Activated CD4-positive, CD25-positive, alpha-beta regulatory T cell treated with anti-CD3 and anti-CD28 coated beads, Interleukin-2, amount 50 U/mL, for 24 hours (primary cell): ENCODE results near the gene ADORA1.

Experiments
- ATAC-seq, 2 donors: fragments of 150-1000 bp; cut with Tn5 transposase; one replicate each; pipeline ENCODE4 v1.10.0; 2021; ENCODE audit warnings: mild to moderate bottlenecking in 1 of 2, moderate library complexity in 1 of 2

ADORA1 gene

GRCh38 chr1:203161175-203161574, 33.6 kb downstream of the ADORA1 start:
- ATAC-seq = no peak

DNA sequence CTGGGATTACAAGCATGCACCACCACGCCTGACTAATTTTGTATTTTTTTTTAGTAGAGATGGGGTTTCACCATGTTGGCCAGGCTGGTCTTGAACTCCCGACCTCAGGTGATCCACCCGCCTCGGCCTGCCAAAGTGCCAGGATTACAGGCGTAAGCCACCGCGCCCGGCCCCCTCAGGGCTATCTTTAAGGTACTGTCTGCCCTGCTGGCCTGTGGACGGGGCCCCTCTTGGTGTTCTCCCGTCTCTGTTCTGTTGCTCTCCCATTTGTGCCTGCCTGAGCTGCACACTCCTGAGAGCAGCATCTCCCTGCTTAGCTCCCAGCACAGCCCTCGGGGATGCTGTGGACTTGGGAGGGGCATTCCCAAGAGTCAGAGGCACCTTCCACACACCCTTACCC, 34.2 kb downstream of the ADORA1 start:
- ATAC-seq = no peak

GRCh38 chr1:203162403-203162802, 34.9 kb downstream of the ADORA1 start:
- ATAC-seq = no peak

DNA sequence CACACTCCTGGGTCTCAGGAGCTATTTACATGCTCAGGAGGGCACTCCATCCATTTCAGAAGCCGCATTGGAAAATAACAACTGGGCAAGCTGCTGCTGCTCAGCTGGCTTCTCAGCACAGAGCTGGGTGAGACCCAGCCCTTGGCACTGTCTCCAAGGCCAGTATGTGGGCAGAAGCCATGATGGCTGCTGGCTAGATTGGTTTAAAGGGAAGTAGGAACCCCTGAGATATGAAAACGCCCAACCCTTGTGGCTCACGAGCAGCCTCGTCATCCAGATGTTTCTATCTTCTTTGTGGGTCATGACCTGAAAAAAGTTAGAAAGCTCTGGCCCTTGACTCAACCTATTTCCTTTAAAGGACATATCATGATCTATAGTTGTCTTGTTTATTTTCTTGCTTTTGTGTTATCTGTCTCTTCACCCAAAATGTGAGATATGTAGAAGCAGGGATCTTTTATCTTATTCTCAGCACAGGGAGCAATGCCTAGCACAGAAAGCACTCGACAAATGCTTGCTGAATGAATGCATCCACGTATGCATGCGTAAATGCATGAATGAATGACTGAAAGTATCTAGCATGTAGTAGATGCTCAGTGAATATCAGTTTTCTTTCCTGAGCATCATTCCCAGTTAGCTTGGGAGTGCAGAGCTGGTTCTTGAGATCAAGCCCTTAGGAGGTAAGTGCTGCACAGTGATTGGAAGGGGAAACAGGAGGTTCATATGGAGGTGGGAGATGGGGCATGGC, 36.5 kb downstream of the ADORA1 start:
- no peak for ATAC-seq

DNA sequence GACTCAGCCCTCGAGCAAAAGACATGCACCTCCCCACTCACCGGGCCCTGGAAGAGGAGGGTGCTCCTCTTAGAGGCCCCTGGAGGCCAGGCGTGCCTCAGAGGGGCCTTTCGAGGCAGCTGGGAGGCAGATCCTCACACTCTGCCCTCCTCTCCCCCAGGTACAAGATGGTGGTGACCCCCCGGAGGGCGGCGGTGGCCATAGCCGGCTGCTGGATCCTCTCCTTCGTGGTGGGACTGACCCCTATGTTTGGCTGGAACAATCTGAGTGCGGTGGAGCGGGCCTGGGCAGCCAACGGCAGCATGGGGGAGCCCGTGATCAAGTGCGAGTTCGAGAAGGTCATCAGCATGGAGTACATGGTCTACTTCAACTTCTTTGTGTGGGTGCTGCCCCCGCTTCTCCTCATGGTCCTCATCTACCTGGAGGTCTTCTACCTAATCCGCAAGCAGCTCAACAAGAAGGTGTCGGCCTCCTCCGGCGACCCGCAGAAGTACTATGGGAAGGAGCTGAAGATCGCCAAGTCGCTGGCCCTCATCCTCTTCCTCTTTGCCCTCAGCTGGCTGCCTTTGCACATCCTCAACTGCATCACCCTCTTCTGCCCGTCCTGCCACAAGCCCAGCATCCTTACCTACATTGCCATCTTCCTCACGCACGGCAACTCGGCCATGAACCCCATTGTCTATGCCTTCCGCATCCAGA, 37.7 kb downstream of the ADORA1 start:
- ATAC-seq = no peak

- ATAC-seq = no peak
These were observed 38.3 kb downstream of the ADORA1 start for GRCh38 chr1:203165800-203166161.

GRCh38 chr1:203166192-203166940, 38.8 kb downstream of the ADORA1 start:
- ATAC-seq = peak in 1 of 2 donors; percentile 20

GRCh38 chr1:203167026-203167912, 39.7 kb downstream of the ADORA1 start:
- no peak for ATAC-seq

DNA sequence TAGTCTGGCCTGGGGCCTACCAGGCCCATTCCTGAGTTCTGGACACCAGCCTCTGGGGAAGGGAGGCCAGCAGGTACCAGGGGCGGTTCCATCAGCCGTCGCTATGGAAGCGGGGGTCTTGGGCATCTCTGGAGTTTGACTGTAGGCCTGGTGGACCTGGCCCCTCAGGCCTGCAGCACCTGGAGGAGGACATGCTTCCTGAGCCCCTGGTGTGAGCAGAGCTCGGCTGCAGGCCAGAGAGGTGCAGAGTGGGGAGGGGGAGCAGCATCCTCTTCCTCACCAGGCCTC, 40.3 kb downstream of the ADORA1 start:
- no peak for ATAC-seq

DNA sequence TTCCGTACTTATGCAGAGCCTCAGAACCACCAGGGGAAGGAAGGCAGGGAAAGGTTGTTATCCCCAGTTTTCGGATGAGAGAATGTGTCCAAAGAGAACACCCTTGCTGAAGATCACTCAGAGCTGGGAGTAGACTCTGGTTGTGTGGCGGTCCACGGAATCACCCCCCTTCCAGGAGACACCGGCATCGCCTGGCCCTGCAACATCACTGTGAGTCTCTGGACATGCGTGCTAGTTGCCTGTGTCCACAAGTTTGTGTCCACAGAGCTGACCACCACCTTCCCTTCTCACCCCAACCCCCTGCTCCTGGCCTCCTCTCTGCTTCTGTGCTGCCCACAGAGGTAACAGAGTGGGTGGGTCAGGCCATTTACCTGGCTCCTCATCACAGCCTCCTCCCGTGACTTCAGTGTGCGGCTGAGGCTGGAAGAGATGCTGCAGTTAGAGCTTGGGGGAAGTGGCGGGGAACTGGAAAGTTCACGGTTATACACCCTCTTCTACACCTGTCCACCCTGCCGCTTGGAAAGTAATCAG, 40.8 kb downstream of the ADORA1 start:
- ATAC-seq = no peak

DNA sequence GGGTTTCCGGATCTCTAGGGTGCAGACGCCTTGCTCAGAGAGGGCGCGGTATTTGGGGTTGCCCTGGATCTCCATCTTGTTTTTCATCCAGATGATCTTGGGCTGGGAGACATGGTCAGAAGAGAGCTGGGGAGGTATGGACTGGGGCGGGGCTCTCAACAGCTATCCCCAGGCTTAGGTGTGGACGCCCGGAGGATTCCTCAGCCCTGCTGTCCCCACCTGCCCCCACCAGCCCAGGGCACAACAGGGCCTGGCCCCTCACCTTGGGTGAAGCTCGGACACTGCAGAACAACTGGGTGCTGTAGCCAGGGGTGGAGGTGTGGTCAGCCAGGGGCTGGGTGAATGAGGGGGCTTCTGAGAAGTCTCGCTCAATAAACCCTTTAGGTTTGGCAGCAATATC, 41.5 kb downstream of the ADORA1 start:
- ATAC-seq = no peak

DNA sequence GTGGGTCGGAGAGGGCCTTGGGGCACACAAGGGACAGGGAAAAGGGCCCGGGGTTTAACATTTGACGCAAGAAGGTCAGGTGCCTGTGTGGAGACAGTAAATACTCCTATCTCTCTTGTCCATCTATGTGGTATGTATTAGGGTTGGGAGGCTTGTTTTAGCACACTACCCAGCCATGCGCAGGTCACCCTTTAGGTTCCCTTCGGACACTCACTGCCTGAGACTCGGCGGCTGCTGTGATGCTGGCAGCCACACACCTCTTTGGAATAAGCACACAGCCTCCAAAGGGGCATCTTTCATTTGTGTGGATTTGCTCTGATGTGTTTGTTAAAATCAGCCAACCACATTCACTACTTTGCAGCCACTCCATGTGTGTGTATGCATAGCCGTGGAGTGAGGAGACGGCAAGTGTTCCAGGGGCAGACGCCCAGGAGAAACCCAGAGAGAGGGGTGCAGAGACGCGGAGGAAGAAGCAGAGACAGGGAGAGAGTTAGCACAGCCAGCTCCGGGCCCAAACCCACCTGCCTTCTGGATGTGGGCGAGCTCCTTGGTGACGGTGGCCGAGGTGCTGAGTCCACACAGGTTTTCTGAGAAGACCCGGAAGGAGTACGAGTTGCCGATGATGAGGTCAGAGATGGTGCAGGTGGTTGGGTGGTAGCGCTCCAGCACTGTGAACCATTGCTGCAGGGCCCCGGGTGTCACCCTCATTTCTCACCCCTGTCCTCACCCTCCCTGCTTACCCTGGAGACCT, 42.4 kb downstream of the ADORA1 start:
- no peak for ATAC-seq

DNA sequence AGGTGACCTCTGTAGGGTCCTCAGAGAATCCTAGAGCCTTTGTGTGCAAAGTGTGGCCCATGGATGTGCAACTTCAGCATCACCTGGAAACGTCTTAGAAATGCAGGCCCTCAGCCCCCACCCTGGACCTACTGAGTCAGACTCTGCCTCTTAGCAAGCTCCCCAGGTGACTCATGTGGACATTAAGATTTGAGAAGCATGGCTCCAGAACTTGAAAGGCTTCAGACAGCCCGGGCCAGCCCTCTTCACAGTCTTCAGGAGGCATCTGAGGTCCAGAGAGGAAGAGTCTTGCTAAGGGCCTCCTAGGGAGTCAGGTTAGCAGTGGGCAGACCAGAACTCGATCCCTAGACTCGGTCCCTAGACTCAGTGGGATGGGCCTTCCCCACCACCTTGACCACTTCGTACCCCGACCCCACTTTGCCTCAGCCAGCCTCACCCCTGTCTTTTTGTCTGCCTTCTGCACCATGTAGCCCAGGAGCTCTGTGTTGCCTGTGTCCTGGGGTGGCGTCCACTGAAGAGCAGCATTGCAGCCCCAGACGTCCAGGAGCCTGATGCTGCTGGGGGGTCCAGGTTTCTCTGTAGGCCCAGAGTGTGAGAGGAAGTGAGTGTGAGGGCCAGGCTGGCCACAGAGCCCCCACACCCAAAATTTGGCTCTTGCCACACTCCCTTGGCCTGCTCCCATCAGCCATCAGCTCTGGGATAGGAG, 43.3 kb downstream of the ADORA1 start:
- no peak for ATAC-seq

GRCh38 chr1:203171341-203172183, 44.0 kb downstream of the ADORA1 start:
- no peak for ATAC-seq

DNA sequence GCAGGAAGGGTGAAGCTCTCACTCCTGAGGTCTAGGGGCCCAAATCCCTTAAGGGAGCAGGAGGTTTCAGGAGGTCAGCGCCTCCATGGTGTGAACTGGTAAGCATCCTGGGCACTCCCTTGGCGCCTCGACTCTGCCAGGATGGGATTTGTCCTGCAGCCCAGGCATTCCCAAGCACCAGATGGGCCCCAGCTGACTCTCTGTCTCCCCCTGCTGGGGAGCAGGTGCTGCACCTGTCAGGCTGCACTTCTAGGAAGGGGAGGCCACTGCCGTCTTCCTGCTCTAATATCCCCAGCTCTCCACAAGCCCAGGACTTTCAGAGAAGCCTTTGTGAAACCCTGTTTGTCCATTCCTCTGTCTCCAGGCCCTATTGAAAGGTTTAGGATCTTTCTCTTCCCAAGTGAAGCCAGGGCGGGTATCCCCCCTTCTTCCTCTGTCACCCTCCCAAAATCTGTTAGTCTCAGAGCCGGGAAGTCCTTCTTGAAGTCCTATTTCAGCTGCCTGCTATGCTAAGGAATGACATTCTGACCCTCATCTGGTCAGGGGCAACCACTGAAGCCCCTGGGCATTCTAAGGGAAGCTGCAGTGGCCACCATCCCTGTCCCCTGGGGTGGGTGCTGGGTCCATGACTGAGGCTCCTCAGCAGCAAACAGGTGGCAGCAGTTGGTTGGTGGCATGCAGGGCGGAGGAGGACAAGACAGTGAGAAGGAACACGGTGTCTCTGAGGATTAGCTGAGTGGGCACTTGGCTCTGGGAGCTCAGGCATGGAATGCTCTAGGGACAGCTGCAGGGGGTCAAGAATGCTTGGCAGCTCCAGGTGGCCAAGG, 44.9 kb downstream of the ADORA1 start:
- ATAC-seq = no peak

GRCh38 chr1:203173011-203173555, 45.6 kb downstream of the ADORA1 start:
- ATAC-seq = no peak

DNA sequence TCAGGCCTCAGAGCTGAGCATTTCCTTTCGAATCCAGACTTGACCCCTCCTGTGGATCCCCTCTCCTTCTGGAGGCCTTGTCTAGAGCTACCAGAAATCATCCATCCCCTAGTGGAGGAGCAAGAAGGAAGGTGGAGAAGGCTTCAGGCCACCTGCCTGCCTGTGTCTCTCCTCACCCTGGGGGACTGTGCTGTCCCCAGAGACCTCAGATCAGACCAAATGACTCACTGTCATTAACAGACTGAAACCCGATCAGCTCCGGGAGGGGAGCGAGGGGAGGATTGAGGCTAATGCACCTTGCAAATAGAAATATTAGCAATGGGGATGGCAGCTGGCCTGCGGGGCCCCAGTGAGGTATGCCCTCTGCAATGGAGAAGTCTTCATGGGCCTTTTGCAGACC, 46.0 kb downstream of the ADORA1 start:
- ATAC-seq = peak in 1 of 2 donors; percentile 24

- no peak for ATAC-seq
These were observed 46.9 kb downstream of the ADORA1 start for GRCh38 chr1:203174324-203174985.
